Sigmoid colon (tissue), 4 donors: ENCODE results near the gene CD24.

Experiments used
- CTCF ChIP-seq, 4 experiments: fragments of 450-650 bp in 3 of 4; fragments of 200-600 bp in 1 of 4; IDR thresholded peaks; one replicate each; pipeline ENCODE4 v1.5.1; 2016 to 2019; ENCODE audit warnings: antibody characterized with exemption in 4 of 4, mild to moderate bottlenecking in 3 of 4, moderate library complexity in 2 of 4
- EP300 ChIP-seq, 4 donors: sonication (generic); formaldehyde crosslinking; IDR thresholded peaks; one replicate each; pipeline ENCODE4 v1.6.1; 2017; ENCODE audit warnings: antibody characterized with exemption in 4 of 4
- POLR2A ChIP-seq, 2 donors: fragments of 450-650 bp; IDR thresholded peaks; one replicate each; pipeline ENCODE4 v1.6.1; 2016; ENCODE audit warnings: antibody characterized with exemption in 2 of 2, mild to moderate bottlenecking in 2 of 2, moderate library complexity in 2 of 2
- POLR2AphosphoS5 ChIP-seq, 4 donors: sonication (generic); formaldehyde crosslinking; IDR thresholded peaks; one replicate each; pipeline ENCODE4 v1.6.1; 2017; ENCODE audit warnings: antibody characterized with exemption in 4 of 4

- TF ChIP-seq POLR2A (IDR thresholded peaks at IDR 0.05) (no peak), CTCF (IDR thresholded peaks at IDR 0.05) (no peak), POLR2AphosphoS5 (IDR thresholded peaks at IDR 0.05) (no peak), EP300 (IDR thresholded peaks at IDR 0.05) (no peak)
Measured at GRCh38 chr6:106977246-106977645, 2.7 kb upstream of the CD24 start.
